AG10803 (cell line): ENCODE results near the gene PLA2G4E.
A peak's percentile ranks its signal among the peaks of the same experiment; 100 is the strongest.

Experiments used
- DNase-seq: peaks from one replicate; pipeline ENCODE4 v3.0.0; 2010; ENCODE audit warnings: low read depth
- H3K4me3 ChIP-seq: 2 replicates; pipeline ENCODE4 v1.5.1; 2011; ENCODE audit warnings: mild to moderate bottlenecking, low read length, control low read depth
- CTCF ChIP-seq: conservative IDR thresholded peaks from 2 replicates; pipeline ENCODE4 v1.5.1; 2011; ENCODE audit warnings: mild to moderate bottlenecking, low read length, control low read depth, inconsistent platforms

The PLA2G4E gene

GRCh38 chr15:41992803-41993190 is 28.0 kb downstream of the PLA2G4E start:
- no peak overlapping the region for H3K4me3 ChIP-seq
- TF ChIP-seq CTCF = no peak
- no peak for DNase-seq

- DNase-seq = no peak
- no peak for TF ChIP-seq CTCF
- H3K4me3 ChIP-seq = no peak overlapping the region
Observed at GRCh38 chr15:41992151-41992802, 28.6 kb downstream of the PLA2G4E start.

- no peak overlapping the region for H3K4me3 ChIP-seq
- no peak for DNase-seq
- no peak for TF ChIP-seq CTCF
Observed at GRCh38 chr15:41990691-41991090, 30.2 kb downstream of the PLA2G4E start.

- TF ChIP-seq CTCF = no peak
- H3K4me3 ChIP-seq = no peak overlapping the region
- no peak for DNase-seq
Observed at GRCh38 chr15:41990243-41990605, 30.6 kb downstream of the PLA2G4E start.

- TF ChIP-seq CTCF = peak; percentile 96
- DNase-seq = peak; percentile 64
- H3K4me3 ChIP-seq = no peak overlapping the region
Observed at GRCh38 chr15:41989573-41990242, 31.1 kb downstream of the PLA2G4E start.

- no peak for TF ChIP-seq CTCF
- no peak overlapping the region for H3K4me3 ChIP-seq
- DNase-seq = no peak
Observed at GRCh38 chr15:41988896-41989572, 31.8 kb downstream of the PLA2G4E start.

- no peak for TF ChIP-seq CTCF
- no peak overlapping the region for H3K4me3 ChIP-seq
- no peak for DNase-seq
Observed at GRCh38 chr15:41987925-41988275, 32.9 kb downstream of the PLA2G4E start.
